HL-60/S4 (cell line): Measurements from ENCODE around the gene TMEM202.
"Not testable (repeated sequence)": the region's sequence is repeated elsewhere in the genome, so short reads cannot be mapped to it uniquely, and the experiment has no call there.

Experiments used
- in situ Hi-C: fragments of 300-500 bp; cut with MboI; formaldehyde crosslinking; loops from 2 replicates; pipeline ENCODE4 v1.14.3; 2022; ENCODE audit warnings: low sequenced_read_pairs

TMEM202 gene

GRCh38 chr15:72402726-72403125 is 4.6 kb downstream of the TMEM202 start:
- in situ Hi-C loops: no loop called here

GRCh38 chr15:72404356-72404755 is 6.3 kb downstream of the TMEM202 start:
- in situ Hi-C loops: no loop called here

GRCh38 chr15:72404841-72405240 is 6.7 kb downstream of the TMEM202 start:
- in situ Hi-C loops: no loop called here

GRCh38 chr15:72406936-72407335 is 8.8 kb downstream of the TMEM202 start:
- in situ Hi-C loops: no loop called here

- in situ Hi-C loops: no loop called here
These were observed 13.0 kb downstream of the TMEM202 start for GRCh38 chr15:72411111-72411510.

GRCh38 chr15:72411544-72411943 is 13.4 kb downstream of the TMEM202 start:
- in situ Hi-C loops: no loop called here

GRCh38 chr15:72413337-72413736 is 15.2 kb downstream of the TMEM202 start:
- in situ Hi-C loops: not testable (repeated sequence)

- in situ Hi-C loops: no loop called here
These were observed 17.2 kb downstream of the TMEM202 start for GRCh38 chr15:72415304-72415703.

- in situ Hi-C loops: not testable (repeated sequence)
These were observed 21.7 kb downstream of the TMEM202 start for GRCh38 chr15:72419768-72420167.

GRCh38 chr15:72420576-72420975 is 22.5 kb downstream of the TMEM202 start:
- in situ Hi-C loops: no loop called here

- in situ Hi-C loops: no loop called here
These were observed 23.4 kb downstream of the TMEM202 start for GRCh38 chr15:72421484-72421883.

- in situ Hi-C loops: no loop called here
These were observed 25.2 kb downstream of the TMEM202 start for GRCh38 chr15:72423256-72423655.

- in situ Hi-C loops: no loop called here
These were observed 28.6 kb downstream of the TMEM202 start for GRCh38 chr15:72426753-72427152.

- in situ Hi-C loops: no loop called here
These were observed 39.7 kb downstream of the TMEM202 start for GRCh38 chr15:72437650-72438316.

GRCh38 chr15:72442848-72443247 is 44.7 kb downstream of the TMEM202 start:
- in situ Hi-C loops: not testable (repeated sequence)

GRCh38 chr15:72445426-72445825 is 47.3 kb downstream of the TMEM202 start:
- in situ Hi-C loops: no loop called here

GRCh38 chr15:72450805-72451204 is 52.7 kb downstream of the TMEM202 start:
- in situ Hi-C loops: no loop called here

GRCh38 chr15:72451224-72451623 is 53.1 kb downstream of the TMEM202 start:
- in situ Hi-C loops: no loop called here

GRCh38 chr15:72456684-72457083 is 58.6 kb downstream of the TMEM202 start:
- in situ Hi-C loops: no loop called here
